OCI-LY7 (cell line): Measurements from ENCODE around the gene BORCS6. TPM values are rescaled to one million over a fixed set of nuclear protein-coding genes. Genes with fewer than 3 reads are reported as not detected.
"Not testable (repeated sequence)": the region's sequence is repeated elsewhere in the genome, so short reads cannot be mapped to it uniquely, and the experiment has no call there.

Source experiments
- BruUV-seq: library from RNA; stranded (reverse); fragments of 400-500 nt; replicated peaks from 2 replicates; lab custom pipeline; 2021; lab: Mats Ljungman, UMichigan
- CTCF ChIA-PET: fragments of 300-600 bp; sonication (Branson Sonifier 250); formaldehyde crosslinking; loops from one replicate; lab custom pipeline; 2022; ENCODE audit warnings: antibody characterized with exemption; ENCODE audit not compliant: unreplicated experiment; lab: Charles Lee
- POLR2A ChIA-PET: fragments of 300-600 bp; sonication (Branson Sonifier 250); formaldehyde crosslinking; loops from one replicate; lab custom pipeline; 2022; ENCODE audit warnings: antibody characterized with exemption; lab: Charles Lee
- DNase-seq: peaks from one replicate; pipeline ENCODE4 v3.0.0-alpha.2; 2015; ENCODE audit warnings: low spot score
- H2AFZ ChIP-seq: fragments of 200-600 bp; sonication (generic), shearing (Covaris generic); 2 replicates; pipeline ENCODE4 v1.6.1; 2014; ENCODE audit warnings: mild to moderate bottlenecking, antibody characterized with exemption, low read length, moderate library complexity
- H3K27ac ChIP-seq: fragments of 200-600 bp; sonication (generic); 2 replicates; pipeline ENCODE4 v1.5.1; 2014; ENCODE audit warnings: mixed run types, low read depth, mild to moderate bottlenecking, moderate library complexity, low read length, inconsistent platforms; ENCODE audit not compliant: poor library complexity, severe bottlenecking
- H3K36me3 ChIP-seq: fragments of 200-600 bp; sonication (generic); 2 replicates; pipeline ENCODE4 v1.6.1; 2014; ENCODE audit warnings: mild to moderate bottlenecking, antibody characterized with exemption, low read length, moderate library complexity, mixed read lengths; ENCODE audit not compliant: insufficient read depth
- H3K4me1 ChIP-seq: fragments of 200-600 bp; sonication (generic); 2 replicates; pipeline ENCODE4 v1.5.1; 2014; ENCODE audit warnings: mild to moderate bottlenecking, low read length; ENCODE audit not compliant: insufficient read depth, poor library complexity, severe bottlenecking
- H3K4me2 ChIP-seq: fragments of 200-600 bp; sonication (generic); 2 replicates; pipeline ENCODE4 v1.6.1; 2014; ENCODE audit warnings: mild to moderate bottlenecking, low read length
- H3K4me3 ChIP-seq: fragments of 200-600 bp; sonication (generic); 2 replicates; pipeline ENCODE4 v1.5.1; 2014; ENCODE audit warnings: mild to moderate bottlenecking, low read depth, low read length; ENCODE audit not compliant: poor library complexity, severe bottlenecking
- H3K79me2 ChIP-seq: fragments of 200-600 bp; sonication (generic); 2 replicates; pipeline ENCODE4 v1.6.1; 2016; ENCODE audit warnings: low read depth, mild to moderate bottlenecking, low read length, moderate library complexity, mixed read lengths; ENCODE audit not compliant: insufficient read depth
- H3K9me2 ChIP-seq: fragments of 200-600 bp; sonication (generic); 2 replicates; pipeline ENCODE4 v1.6.1; 2016; ENCODE audit warnings: mild to moderate bottlenecking, low read length, mixed read lengths; ENCODE audit not compliant: insufficient read depth
- H3K9me3 ChIP-seq: fragments of 200-600 bp; sonication (generic); 2 replicates; pipeline ENCODE4 v1.6.1; 2014; ENCODE audit warnings: mild to moderate bottlenecking, mixed run types, low read length, mixed read lengths
- H4K20me1 ChIP-seq: fragments of 200-600 bp; sonication (generic); 2 replicates; pipeline ENCODE4 v1.6.1; 2014; ENCODE audit warnings: mild to moderate bottlenecking, antibody characterized with exemption, low read length, moderate library complexity, mixed read lengths; ENCODE audit not compliant: insufficient read depth
- CTCF ChIP-seq: fragments of 200-600 bp; sonication (generic); conservative IDR thresholded peaks from 2 replicates; pipeline ENCODE4 v1.5.1; 2014; ENCODE audit warnings: mild to moderate bottlenecking, antibody characterized with exemption, low read length, moderate library complexity, mixed read lengths
- EZH2phosphoT487 ChIP-seq: fragments of 200-600 bp; sonication (generic); IDR thresholded peaks from 2 replicates; pipeline ENCODE4 v1.6.1; 2018; ENCODE audit warnings: low read depth, borderline replicate concordance, mild to moderate bottlenecking, mixed run types, antibody characterized with exemption, low read length, moderate library complexity, mixed read lengths
- intact Hi-C: fragments of 100-400 bp; cut with micrococcal nuclease; formaldehyde crosslinking; loops from one replicate; pipeline ENCODE4 v1.10.0; 2022; ENCODE audit not compliant: unreplicated experiment
- total RNA-seq, 2 experiments: library from RNA; depleted of rRNA in 1 of 2; stranded (reverse); fragments of >200 nt in 1 of 2; shearing (Covaris generic) in 1 of 2; gene quantifications; 2 replicates each; pipeline ENCODE4 v1.2.3, GENCODE V29; 2014 to 2022

BORCS6 gene
- total RNA-seq, 2 experiments from 2014 or later = 12.7 to 13.9 TPM

DNA sequence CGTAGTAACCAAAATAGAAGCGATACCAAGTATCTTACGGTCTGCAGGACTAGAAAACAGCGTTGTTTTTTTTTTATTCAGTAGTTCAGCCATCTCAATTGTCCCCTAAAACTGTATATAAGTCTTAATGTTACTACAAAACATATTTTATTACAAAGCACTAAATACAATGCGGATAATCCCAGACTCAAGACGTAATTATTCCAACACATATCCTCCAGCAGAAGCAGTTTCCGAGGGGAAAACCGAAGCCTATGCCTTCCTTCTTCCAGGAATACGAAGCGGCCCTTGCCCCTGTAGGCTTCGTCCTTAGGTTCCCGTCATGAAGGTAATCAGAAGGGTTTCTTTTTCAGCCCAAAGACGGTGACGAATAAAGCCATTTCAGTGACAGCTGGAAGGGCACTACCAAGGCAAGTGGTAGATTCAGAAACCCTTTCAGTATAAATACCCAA is 16.1 kb downstream of the BORCS6 start:
- TF ChIP-seq CTCF (no peak), EZH2phosphoT487 (no peak)

GRCh38 chr17:8173056-8173870 is 16.7 kb downstream of the BORCS6 start:
- no peaks in the 10 kb centered on the region for H3K9me2 ChIP-seq
- TF ChIP-seq CTCF (no peak), EZH2phosphoT487 (no peak)
- TSS peak; percentile 91 for BruUV-seq
- H3K79me2 ChIP-seq = peaks cover 5% of the 10 kb centered on the region; the same call in 1 of the 2 replicates
- H3K4me1 ChIP-seq = peaks cover 36% of the 10 kb centered on the region
- intact Hi-C loops = no loop called here
- H3K27ac ChIP-seq = peak overlapping the region; percentile 91
- peak overlapping the region; percentile 81 for H3K4me3 ChIP-seq
- ChIA-PET POLR2A (interaction anchor here (0.6 to 2.3 kb wide), 20 partner anchors 9 to 336 kb away, joined by 3 to 18 read pairs (median 4); partner anchors contain the start of genes BORCS6, CTC1, PFAS and SLC25A35), CTCF (no interaction called here)
- H4K20me1 ChIP-seq = no peaks in the 10 kb centered on the region
- no peaks in the 10 kb centered on the region for H3K9me3 ChIP-seq
- no peaks in the 10 kb centered on the region for H3K36me3 ChIP-seq
- DNase-seq = peak; percentile 95
- H2AFZ ChIP-seq = peak overlapping the region; percentile 73; the same call in 1 of the 2 replicates
- peak overlapping the region; percentile 99 for H3K4me2 ChIP-seq

More for the DNA sequence above, 16.1 kb downstream of the BORCS6 start:
- H3K27ac ChIP-seq = peak overlapping the region; percentile 91
- H3K4me1 ChIP-seq = peaks cover 36% of the 10 kb centered on the region
- ChIA-PET CTCF (interaction anchor here (0.6 kb wide), 1 partner anchor 14 kb away, joined by 5 read pairs; no protein-coding TSS in a partner anchor), POLR2A (interaction anchor here (0.8 to 2.3 kb wide), 16 partner anchors 10 to 337 kb away, joined by 3 to 18 read pairs (median 4); partner anchors contain the start of genes BORCS6, CTC1, PFAS and SLC25A35)
- no peaks in the 10 kb centered on the region for H3K36me3 ChIP-seq
- H3K4me2 ChIP-seq = peak overlapping the region; percentile 99
- H4K20me1 ChIP-seq = no peaks in the 10 kb centered on the region
- peak overlapping the region; percentile 73; the same call in 1 of the 2 replicates for H2AFZ ChIP-seq
- BruUV-seq = no TSS peak
- H3K9me2 ChIP-seq = no peaks in the 10 kb centered on the region
- intact Hi-C loops = no loop called here
- H3K9me3 ChIP-seq = no peaks in the 10 kb centered on the region
- H3K4me3 ChIP-seq = peak overlapping the region; percentile 81
- peaks cover 5% of the 10 kb centered on the region; the same call in 1 of the 2 replicates for H3K79me2 ChIP-seq
- peak; percentile 44 for DNase-seq

DNA sequence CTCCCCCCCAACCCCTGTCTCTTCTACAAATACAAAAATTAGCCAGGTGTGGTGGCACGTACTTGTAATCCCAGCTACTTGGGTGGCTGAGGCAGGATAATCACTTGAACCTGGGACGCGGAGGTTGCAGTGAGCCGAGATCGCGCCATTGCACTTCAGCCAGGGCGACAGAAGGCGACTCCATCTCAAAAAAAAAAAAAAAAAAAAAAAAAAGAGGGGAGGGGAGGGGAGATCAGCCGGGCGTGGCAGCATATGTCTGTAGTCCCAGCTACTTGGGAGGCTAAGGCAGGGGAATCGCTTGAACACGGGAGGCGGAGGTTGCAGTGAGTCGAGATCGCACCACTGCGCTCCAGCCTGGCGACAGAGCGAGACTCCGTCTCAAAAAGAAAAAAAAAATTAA is 19.8 kb downstream of the BORCS6 start:
- H3K36me3 ChIP-seq, H3K27ac ChIP-seq, H3K4me3 ChIP-seq, H3K4me2 ChIP-seq, POLR2A ChIA-PET, CTCF ChIA-PET, H3K9me3 ChIP-seq, DNase-seq, H4K20me1 ChIP-seq, intact Hi-C loops, H3K9me2 ChIP-seq, H3K79me2 ChIP-seq, BruUV-seq, H2AFZ ChIP-seq: not testable (repeated sequence)
- peaks cover 22% of the 10 kb centered on the region for H3K4me1 ChIP-seq
